Upper lobe of left lung (tissue), 6 donors: ENCODE measurements around the gene NUP98. TPM values are rescaled to one million over a fixed set of nuclear protein-coding genes. Genes with fewer than 3 reads are reported as not detected.
"Not testable (repeated sequence)": the region's sequence is repeated elsewhere in the genome, so short reads cannot be mapped to it uniquely, and the experiment has no call there.

ENCODE experiments used
- ATAC-seq, 2 donors: fragments of 200-7000 bp; cut with Tn5 transposase; one replicate each; pipeline ENCODE4 v1.9.1; 2022; ENCODE audit warnings: mild to moderate bottlenecking in 2 of 2, moderate library complexity in 2 of 2; ENCODE audit not compliant: low FRiP score in 2 of 2
- DNase-seq, 2 donors: peaks; one replicate each; pipeline ENCODE4 v3.0.0-alpha.2; 2019 to 2020
- H3K27ac ChIP-seq, 4 donors: fragments of 200-600 bp; sonication (generic); one replicate each; pipeline ENCODE4 v1.5.1; 2016 to 2019
- H3K27me3 ChIP-seq, 4 donors: fragments of 200-600 bp; sonication (generic); one replicate each; pipeline ENCODE4 v1.5.1; 2017 to 2019
- H3K36me3 ChIP-seq, 4 donors: fragments of 200-600 bp; sonication (generic); one replicate each; pipeline ENCODE4 v1.5.1; 2016 to 2019
- H3K4me1 ChIP-seq, 4 donors: fragments of 200-600 bp; sonication (generic); one replicate each; pipeline ENCODE4 v1.5.1; 2018 to 2019
- H3K4me3 ChIP-seq, 4 donors: fragments of 200-600 bp; sonication (generic); one replicate each; pipeline ENCODE4 v1.5.1; 2017 to 2019; ENCODE audit warnings: mild to moderate bottlenecking in 2 of 4, moderate library complexity in 1 of 4
- H3K9me3 ChIP-seq, 4 donors: fragments of 200-600 bp; sonication (generic); one replicate each; pipeline ENCODE4 v1.5.1; 2018 to 2019
- EP300 ChIP-seq, 4 donors: sonication (generic); formaldehyde crosslinking; IDR thresholded peaks; one replicate each; pipeline ENCODE4 v1.5.1; 2017; ENCODE audit warnings: antibody characterized with exemption in 4 of 4, control low read depth in 2 of 4
- POLR2A ChIP-seq, 4 donors: fragments of 450-650 bp; IDR thresholded peaks; one replicate each; pipeline ENCODE4 v1.5.1; 2016 to 2017; ENCODE audit warnings: antibody characterized with exemption in 4 of 4, mild to moderate bottlenecking in 2 of 4
- POLR2AphosphoS5 ChIP-seq, 2 donors: sonication (generic); formaldehyde crosslinking; IDR thresholded peaks; one replicate each; pipeline ENCODE4 v1.5.1; 2017; ENCODE audit warnings: antibody characterized with exemption in 2 of 2
- WGBS, 2 donors: methylation state at CpG; one replicate each; pipeline ENCODE4 v1.1.5; 2017 to 2018; 5-methylcytosine and 5-hydroxymethylcytosine counted together
- total RNA-seq, 6 donors: library from RNA; depleted of rRNA in 4 of 6; stranded (reverse); fragments of >200 nt in 4 of 6; gene quantifications; one replicate each; pipeline versions ENCODE4 v1.1.0 to v1.2.1, GENCODE V29; 2016 to 2021
- TF ChIP-seq, protein P1 (sequence below), 6 experiments: fragments of 450-650 bp in 4 of 6; fragments of 200-600 bp in 2 of 6; sonication (generic) in 2 of 6; IDR thresholded peaks; one replicate each; pipeline ENCODE4 v1.5.1; 2016 to 2019; ENCODE audit warnings: antibody characterized with exemption in 6 of 6
- donor health status: DM: no; HTN: no; CAD: no; lungs with moderate emphysema.
- donor health status: DM: no; HTN: yes; CAD: no; lungs with severe emphysema.

Gene NUP98
- total RNA-seq, 6 donors from 2014 or later: 66.6 to 127 (median 86.1) TPM

DNA sequence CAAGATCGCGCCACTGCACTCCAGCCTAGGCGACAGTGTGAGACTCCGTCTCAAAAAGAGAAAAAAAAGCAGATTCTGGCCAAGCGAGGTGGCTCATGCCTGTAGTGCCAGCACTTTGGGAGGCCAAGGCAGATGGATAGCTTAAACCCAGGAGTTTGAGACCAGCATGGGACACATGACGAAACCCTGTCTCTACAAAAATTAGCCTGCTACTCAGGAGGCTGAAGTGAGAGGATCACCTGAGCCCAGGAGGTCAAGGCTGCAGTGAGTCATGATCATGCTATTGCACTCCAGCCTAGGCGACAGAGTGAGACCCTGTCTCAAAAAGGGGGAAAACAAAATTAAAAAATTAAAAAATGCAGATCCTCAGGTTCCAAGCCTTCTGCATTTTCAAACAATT is 25.0 kb upstream of the NUP98 start:
- Histone ChIP-seq H3K27ac (no peak overlapping the region), H3K36me3 (peaks cover 6 to 30% (median 13%) of the 10 kb centered on the region in 4 donors), H3K4me1 (peaks cover 0 to 2% (median under 1%) of the 10 kb centered on the region in 4 donors), H3K27me3 (no peaks in the 10 kb centered on the region), H3K9me3 (no peaks in the 10 kb centered on the region), H3K4me3 (no peak overlapping the region)
- 93 to 94% methylated on average over 7 of the region's 7 CpGs for WGBS, 2 donors
- no peak for DNase-seq
- TF ChIP-seq EP300 (IDR thresholded peaks at IDR 0.05) (no peak), POLR2AphosphoS5 (IDR thresholded peaks at IDR 0.05) (no peak), POLR2A (IDR thresholded peaks at IDR 0.05) (no peak)
- TF ChIP-seq, protein P1, sequence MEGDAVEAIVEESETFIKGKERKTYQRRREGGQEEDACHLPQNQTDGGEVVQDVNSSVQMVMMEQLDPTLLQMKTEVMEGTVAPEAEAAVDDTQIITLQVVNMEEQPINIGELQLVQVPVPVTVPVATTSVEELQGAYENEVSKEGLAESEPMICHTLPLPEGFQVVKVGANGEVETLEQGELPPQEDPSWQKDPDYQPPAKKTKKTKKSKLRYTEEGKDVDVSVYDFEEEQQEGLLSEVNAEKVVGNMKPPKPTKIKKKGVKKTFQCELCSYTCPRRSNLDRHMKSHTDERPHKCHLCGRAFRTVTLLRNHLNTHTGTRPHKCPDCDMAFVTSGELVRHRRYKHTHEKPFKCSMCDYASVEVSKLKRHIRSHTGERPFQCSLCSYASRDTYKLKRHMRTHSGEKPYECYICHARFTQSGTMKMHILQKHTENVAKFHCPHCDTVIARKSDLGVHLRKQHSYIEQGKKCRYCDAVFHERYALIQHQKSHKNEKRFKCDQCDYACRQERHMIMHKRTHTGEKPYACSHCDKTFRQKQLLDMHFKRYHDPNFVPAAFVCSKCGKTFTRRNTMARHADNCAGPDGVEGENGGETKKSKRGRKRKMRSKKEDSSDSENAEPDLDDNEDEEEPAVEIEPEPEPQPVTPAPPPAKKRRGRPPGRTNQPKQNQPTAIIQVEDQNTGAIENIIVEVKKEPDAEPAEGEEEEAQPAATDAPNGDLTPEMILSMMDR (IDR thresholded peaks at IDR 0.05): no peak
- ATAC-seq: no peak

DNA sequence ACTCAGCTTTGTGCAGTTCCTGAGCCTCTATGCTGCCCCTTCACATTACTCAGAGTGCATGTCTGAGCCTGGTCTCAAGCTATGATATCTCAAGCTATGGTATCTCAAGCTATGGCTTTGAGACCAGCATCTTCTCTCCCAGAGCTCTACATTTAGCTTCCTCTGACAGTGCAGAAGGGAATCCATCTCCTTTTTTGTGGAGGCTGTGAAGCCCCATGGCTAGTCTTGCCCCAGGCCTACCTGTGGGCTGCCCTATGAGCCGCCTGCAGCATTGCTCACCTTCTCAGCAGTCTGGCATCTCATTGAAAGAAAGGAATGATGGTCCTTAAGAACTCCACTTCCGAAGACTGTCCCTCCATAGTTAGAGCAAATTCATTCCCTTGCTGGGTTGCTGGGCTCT is 23.6 kb upstream of the NUP98 start:
- Histone ChIP-seq H3K4me1 (peaks cover 0 to 14% (median 7%) of the 10 kb centered on the region in 4 donors), H3K36me3 (peaks cover 0 to 16% (median 3%) of the 10 kb centered on the region in 4 donors), H3K9me3 (no peaks in the 10 kb centered on the region), H3K27ac (no peak overlapping the region), H3K27me3 (no peaks in the 10 kb centered on the region), H3K4me3 (no peak overlapping the region)
- 96 to 100% methylated on average over 2 of the region's 2 CpGs for WGBS, 2 donors
- ATAC-seq (no peak), DNase-seq (no peak)
- no peak for TF ChIP-seq EP300 (IDR thresholded peaks at IDR 0.05)
- TF ChIP-seq, protein P1 (IDR thresholded peaks at IDR 0.05): no peak
- TF ChIP-seq POLR2A (IDR thresholded peaks at IDR 0.05): no peak
- TF ChIP-seq POLR2AphosphoS5 (IDR thresholded peaks at IDR 0.05): no peak

DNA sequence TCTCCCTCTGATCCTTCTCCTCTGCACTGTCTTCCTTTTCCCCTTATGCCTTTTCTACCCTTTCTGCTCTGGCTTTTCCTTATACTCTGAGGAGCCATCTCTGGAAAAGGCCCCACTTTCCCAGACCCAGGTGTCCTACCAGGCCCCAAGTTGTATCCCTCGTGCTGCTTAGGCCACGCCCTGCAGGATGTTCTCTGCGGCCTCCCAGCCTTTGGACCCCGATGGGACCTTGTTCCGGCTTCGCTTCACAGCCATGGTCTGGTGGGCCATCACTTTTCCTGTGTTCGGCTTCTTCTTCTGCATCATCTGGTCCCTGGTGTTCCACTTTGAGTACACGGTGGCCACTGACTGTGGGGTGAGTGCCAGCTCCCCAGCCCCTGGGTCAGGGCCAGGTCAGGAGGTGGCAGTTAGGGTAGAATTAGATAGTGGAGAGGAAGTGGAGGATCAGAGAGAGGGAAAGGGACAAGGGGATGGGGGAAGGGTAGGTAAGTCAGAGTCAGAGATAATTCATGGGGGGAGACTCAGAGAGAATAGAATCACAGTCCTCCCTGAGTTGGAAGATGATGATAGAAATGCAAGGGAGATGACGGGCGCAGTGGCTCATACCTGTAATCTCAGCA is 19.9 kb upstream of the NUP98 start:
- no peak for ATAC-seq
- DNase-seq: no peak
- Histone ChIP-seq H3K4me3 (no peak overlapping the region), H3K27ac (peak overlapping the region in 2 of 4 donors; percentile 26 to 36), H3K36me3 (no peaks in the 10 kb centered on the region), H3K4me1 (peaks cover 0 to 19% (median 7%) of the 10 kb centered on the region in 4 donors), H3K9me3 (no peaks in the 10 kb centered on the region), H3K27me3 (no peaks in the 10 kb centered on the region)
- TF ChIP-seq, protein P1 (IDR thresholded peaks at IDR 0.05): no peak
- TF ChIP-seq EP300 (IDR thresholded peaks at IDR 0.05) (no peak), POLR2AphosphoS5 (IDR thresholded peaks at IDR 0.05) (no peak), POLR2A (IDR thresholded peaks at IDR 0.05) (no peak)
- 85 to 86% methylated on average over 10 of the region's 10 CpGs for WGBS, 2 donors

DNA sequence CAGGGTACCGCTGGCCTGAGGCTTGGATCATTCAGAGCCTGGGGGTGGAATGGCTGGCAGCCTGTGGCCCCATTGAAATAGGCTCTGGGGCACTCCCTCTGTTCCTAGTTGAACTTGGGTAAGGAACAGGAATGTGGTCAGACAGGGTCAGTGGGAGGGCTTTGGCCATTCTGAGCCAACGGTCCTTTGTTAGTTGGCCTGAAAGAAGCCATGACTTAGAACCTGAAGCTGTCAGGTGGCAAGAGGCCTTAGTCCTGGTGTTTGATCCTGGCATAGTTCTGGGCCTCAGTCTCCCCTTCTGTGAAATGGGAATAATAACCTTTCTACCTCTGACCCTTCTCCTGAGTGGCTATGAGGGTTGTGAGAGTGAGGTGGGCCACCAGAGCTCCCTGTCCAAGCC is 19.3 kb upstream of the NUP98 start:
- peaks cover 0 to 19% (median 7%) of the 10 kb centered on the region in 4 donors for H3K4me1 ChIP-seq
- TF ChIP-seq POLR2AphosphoS5 (IDR thresholded peaks at IDR 0.05): no peak
- TF ChIP-seq, protein P1 (IDR thresholded peaks at IDR 0.05): no peak
- no peak for TF ChIP-seq POLR2A (IDR thresholded peaks at IDR 0.05)
- no peak for TF ChIP-seq EP300 (IDR thresholded peaks at IDR 0.05)
- H3K27ac ChIP-seq: peak overlapping the region in 3 of 4 donors; percentile 35 to 64 (median 36)
- WGBS, 2 donors: 57 to 90% methylated on average over 1 to 2 of the region's 2 CpGs
- DNase-seq (peak in 1 of 2 donors; percentile 57), ATAC-seq (peak; percentile 27 to 59)
- H3K4me3 ChIP-seq: peak overlapping the region in 1 of 4 donors; percentile 9
- H3K36me3 ChIP-seq: no peaks in the 10 kb centered on the region
- H3K9me3 ChIP-seq: no peaks in the 10 kb centered on the region
- H3K27me3 ChIP-seq: no peaks in the 10 kb centered on the region

DNA sequence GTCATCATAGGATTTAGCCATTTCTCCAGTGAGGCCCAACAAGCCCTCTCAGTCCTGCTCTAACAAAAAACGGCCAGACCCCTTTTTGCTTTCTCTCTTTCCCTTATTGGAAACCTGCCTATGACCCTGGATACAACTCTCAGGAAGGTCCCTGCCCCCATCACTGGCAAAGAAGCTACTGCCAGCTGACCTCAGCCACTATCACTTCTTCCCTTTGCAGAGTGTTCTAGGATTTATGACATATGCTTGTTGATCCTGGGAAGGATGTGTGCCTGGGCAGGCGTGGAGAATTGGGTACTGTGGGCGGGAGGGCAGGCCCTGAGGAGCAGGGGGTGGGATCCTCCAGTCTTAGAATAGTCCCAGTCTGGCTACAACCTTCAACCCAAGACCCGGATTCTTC is 18.5 kb upstream of the NUP98 start:
- H3K4me3 ChIP-seq: peak overlapping the region in 1 of 4 donors; percentile 9
- DNase-seq (no peak), ATAC-seq (no peak)
- H3K27me3 ChIP-seq: no peaks in the 10 kb centered on the region
- 80 to 84% methylated on average over 4 of the region's 4 CpGs for WGBS, 2 donors
- TF ChIP-seq EP300 (IDR thresholded peaks at IDR 0.05) (peak in 1 of 4 donors; percentile 73), POLR2AphosphoS5 (IDR thresholded peaks at IDR 0.05) (peak; percentile 53 to 62), POLR2A (IDR thresholded peaks at IDR 0.05) (no peak)
- TF ChIP-seq, protein P1 (IDR thresholded peaks at IDR 0.05): no peak
- no peaks in the 10 kb centered on the region for H3K9me3 ChIP-seq
- H3K36me3 ChIP-seq: no peaks in the 10 kb centered on the region
- peak overlapping the region; percentile 18 to 65 (median 50) for H3K27ac ChIP-seq
- peaks cover 0 to 19% (median 7%) of the 10 kb centered on the region in 4 donors for H3K4me1 ChIP-seq

DNA sequence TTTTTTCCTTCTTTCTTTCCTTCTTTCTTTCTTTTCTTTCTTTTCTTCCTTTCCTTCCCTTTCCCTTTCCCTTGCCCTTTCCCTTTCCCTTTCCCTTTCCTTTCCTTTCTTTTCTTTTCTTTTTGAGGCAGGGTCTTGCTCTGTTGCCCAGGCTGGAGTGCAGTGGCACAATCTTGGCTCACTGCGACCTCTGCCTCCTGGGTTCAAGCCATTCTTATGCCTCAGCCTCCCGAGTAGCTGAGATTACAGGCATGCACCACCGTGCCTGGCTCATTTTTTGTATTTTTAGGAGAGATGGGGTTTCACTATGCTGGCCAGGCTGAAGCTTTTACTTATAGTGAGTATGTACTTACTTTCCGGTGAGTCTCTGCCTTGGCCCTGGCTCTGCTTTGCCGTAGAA is 17.5 kb upstream of the NUP98 start:
- not testable (repeated sequence) for ATAC-seq, DNase-seq, H3K27me3 ChIP-seq

More for the DNA sequence above, 17.5 kb upstream of the NUP98 start:
- 88 to 98% methylated on average over 5 of the region's 5 CpGs for WGBS, 2 donors
- not testable (repeated sequence) for H3K27ac ChIP-seq, H3K4me3 ChIP-seq, H3K9me3 ChIP-seq, H3K36me3 ChIP-seq
- H3K4me1 ChIP-seq: peaks cover 0 to 20% (median 7%) of the 10 kb centered on the region in 4 donors
